ENCODE measurements around the gene RTP2.

DNA sequence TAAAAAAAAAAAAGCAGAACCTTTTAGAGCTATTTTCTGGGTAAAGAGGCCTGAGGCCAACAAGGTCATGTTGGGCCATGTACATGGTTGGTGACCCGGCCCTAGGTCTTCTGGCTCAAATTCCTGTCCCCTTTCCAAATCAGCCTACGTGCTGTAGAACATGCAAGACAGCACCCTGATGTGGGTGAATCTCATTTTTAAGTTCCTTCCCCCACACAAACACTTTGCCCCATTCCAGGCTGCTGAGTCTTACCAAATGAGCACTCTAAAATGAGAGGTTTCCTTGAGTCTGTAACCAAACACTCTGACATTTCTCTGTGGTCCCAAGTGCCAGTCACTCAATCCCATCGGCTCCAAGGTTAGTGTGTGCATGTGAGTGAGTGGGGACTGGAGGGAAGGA, 33.5 kb upstream of the RTP2 start:
- TF ChIP-seq, protein P1, sequence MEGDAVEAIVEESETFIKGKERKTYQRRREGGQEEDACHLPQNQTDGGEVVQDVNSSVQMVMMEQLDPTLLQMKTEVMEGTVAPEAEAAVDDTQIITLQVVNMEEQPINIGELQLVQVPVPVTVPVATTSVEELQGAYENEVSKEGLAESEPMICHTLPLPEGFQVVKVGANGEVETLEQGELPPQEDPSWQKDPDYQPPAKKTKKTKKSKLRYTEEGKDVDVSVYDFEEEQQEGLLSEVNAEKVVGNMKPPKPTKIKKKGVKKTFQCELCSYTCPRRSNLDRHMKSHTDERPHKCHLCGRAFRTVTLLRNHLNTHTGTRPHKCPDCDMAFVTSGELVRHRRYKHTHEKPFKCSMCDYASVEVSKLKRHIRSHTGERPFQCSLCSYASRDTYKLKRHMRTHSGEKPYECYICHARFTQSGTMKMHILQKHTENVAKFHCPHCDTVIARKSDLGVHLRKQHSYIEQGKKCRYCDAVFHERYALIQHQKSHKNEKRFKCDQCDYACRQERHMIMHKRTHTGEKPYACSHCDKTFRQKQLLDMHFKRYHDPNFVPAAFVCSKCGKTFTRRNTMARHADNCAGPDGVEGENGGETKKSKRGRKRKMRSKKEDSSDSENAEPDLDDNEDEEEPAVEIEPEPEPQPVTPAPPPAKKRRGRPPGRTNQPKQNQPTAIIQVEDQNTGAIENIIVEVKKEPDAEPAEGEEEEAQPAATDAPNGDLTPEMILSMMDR (IDR thresholded peaks at IDR 0.05): no peak
- no peak for TF ChIP-seq POLR2A (IDR thresholded peaks at IDR 0.05)
